Dendritic cell treated with granulocyte-macrophage colony-stimulating factor and Interleukin-4, amounts not matched to agents 40 ng/mL and 50 ng/mL, for 4 days (primary cell): ENCODE measurements around the gene CTNND1.

Experiments used
- H3K27ac Mint-ChIP-seq: one replicate; pipeline ENCODE4 v1.8.0; 2022; ENCODE audit warnings: mild to moderate bottlenecking, mixed read lengths
- H3K27me3 Mint-ChIP-seq: one replicate; pipeline ENCODE4 v1.8.0; 2022; ENCODE audit warnings: mild to moderate bottlenecking, mixed read lengths
- H3K36me3 Mint-ChIP-seq: one replicate; pipeline ENCODE4 v1.8.0; 2022; ENCODE audit warnings: low read depth, mixed read lengths
- H3K4me1 Mint-ChIP-seq: one replicate; pipeline ENCODE4 v1.8.0; 2022; ENCODE audit warnings: low read depth, mixed read lengths
- H3K4me3 Mint-ChIP-seq: one replicate; pipeline ENCODE4 v1.8.0; 2022; ENCODE audit warnings: mild to moderate bottlenecking, moderate library complexity, mixed read lengths
- H3K9me3 Mint-ChIP-seq: one replicate; pipeline ENCODE4 v1.8.0; 2022; ENCODE audit warnings: mixed read lengths
- intact Hi-C: fragments of 100-400 bp; cut with micrococcal nuclease; formaldehyde crosslinking; loops from one replicate; pipeline ENCODE4 v1.15.0; 2022

CTNND1 gene

DNA sequence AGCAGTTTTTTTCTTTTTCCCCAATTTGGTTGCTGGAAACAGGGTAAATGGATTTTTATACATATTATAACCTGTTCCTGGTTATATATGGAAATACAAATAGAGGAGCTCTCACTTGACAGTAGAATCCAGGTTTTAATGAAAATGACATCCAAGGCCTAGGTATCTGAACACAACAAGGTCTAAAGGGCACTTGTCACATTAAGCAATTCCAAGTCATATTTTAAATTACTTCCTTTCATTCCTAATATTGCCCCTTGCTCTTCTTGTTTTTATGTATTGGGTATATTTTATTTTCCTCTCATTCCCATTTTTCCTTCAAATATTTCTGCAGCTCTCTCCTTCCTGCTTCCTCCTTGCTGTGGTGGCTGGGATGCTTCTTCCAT, 27.1 kb downstream of the CTNND1 start:
- intact Hi-C loops = no loop called here
- H3K27me3 Mint-ChIP-seq = no peaks in the 10 kb centered on the region
- H3K36me3 Mint-ChIP-seq = peaks cover 34% of the 10 kb centered on the region
- H3K27ac Mint-ChIP-seq = peak overlapping the region; percentile 60
- no peaks in the 10 kb centered on the region for H3K9me3 Mint-ChIP-seq
- H3K4me1 Mint-ChIP-seq = peaks cover 82% of the 10 kb centered on the region
- H3K4me3 Mint-ChIP-seq = no peak overlapping the region

- peaks cover 44% of the 10 kb centered on the region for H3K36me3 Mint-ChIP-seq
- no peaks in the 10 kb centered on the region for H3K27me3 Mint-ChIP-seq
- H3K27ac Mint-ChIP-seq = peak overlapping the region; percentile 95
- peaks cover 79% of the 10 kb centered on the region for H3K4me1 Mint-ChIP-seq
- no peaks in the 10 kb centered on the region for H3K9me3 Mint-ChIP-seq
- intact Hi-C loops = loop anchor here (2.0 to 10.0 kb wide), 2 partner anchors 31 to 147 kb away; partner anchors contain the start of genes CTNND1 and YPEL4
- H3K4me3 Mint-ChIP-seq = peak overlapping the region; percentile 52
Observed at GRCh38 chr11:57791321-57792059, 29.9 kb downstream of the CTNND1 start.

DNA sequence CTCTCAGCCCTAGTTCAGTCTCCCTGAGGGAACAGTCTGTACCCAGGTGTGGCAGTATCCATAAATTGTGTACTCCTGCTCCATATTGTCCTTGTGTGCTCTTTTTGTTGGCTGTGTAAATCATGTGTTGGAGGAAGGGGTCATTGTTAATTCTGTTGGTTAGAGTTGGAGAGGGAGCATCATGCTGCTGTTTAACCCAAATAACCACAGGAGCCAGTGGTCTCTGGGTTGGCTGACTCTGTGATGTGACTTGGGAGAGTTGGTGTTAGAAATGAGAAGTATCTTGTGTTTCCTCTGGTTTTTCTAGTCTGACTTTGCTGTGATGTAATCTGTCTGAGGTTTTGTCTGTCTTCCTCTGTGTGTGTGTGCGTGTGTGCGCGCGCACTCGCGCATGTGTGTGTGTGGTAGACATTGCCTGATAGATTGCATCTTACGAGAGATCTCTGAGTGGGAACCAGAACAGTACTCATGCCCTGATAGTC, 30.5 kb downstream of the CTNND1 start:
- Mint-ChIP-seq H3K4me3 (peak overlapping the region; percentile 52), H3K27ac (peak overlapping the region; percentile 95), H3K36me3 (peaks cover 50% of the 10 kb centered on the region), H3K9me3 (no peaks in the 10 kb centered on the region), H3K27me3 (no peaks in the 10 kb centered on the region), H3K4me1 (peaks cover 79% of the 10 kb centered on the region)
- intact Hi-C loops = loop anchor here (2.0 to 10.0 kb wide), 2 partner anchors 31 to 147 kb away; partner anchors contain the start of genes CTNND1 and YPEL4

DNA sequence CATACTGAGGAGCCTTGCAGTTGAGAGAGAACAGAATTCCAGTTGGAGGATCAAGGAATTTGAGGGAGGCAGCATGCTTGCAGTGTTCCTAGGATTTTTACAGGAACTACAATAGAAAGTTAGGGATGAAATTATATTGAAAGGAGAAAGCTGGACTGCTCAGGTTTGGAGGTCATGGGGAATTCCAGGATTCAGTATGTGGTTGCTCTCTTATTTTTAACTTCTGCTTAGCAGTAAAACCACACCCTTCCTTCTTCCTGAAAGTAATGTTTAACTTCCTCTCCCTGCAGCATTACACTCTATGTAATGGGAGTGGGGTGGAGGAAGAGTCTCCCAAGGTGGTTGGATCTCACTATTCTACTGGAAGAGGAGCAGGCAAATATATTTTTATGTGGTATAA, 31.3 kb downstream of the CTNND1 start:
- H3K36me3 Mint-ChIP-seq = peaks cover 57% of the 10 kb centered on the region
- H3K27ac Mint-ChIP-seq = peak overlapping the region; percentile 95
- peaks cover 74% of the 10 kb centered on the region for H3K4me1 Mint-ChIP-seq
- peak overlapping the region; percentile 75 for H3K4me3 Mint-ChIP-seq
- no peaks in the 10 kb centered on the region for H3K9me3 Mint-ChIP-seq
- no peaks in the 10 kb centered on the region for H3K27me3 Mint-ChIP-seq
- intact Hi-C loops = loop anchor here (2.0 to 10.0 kb wide), 2 partner anchors 32 to 148 kb away; partner anchors contain the start of genes CTNND1 and YPEL4

- no peaks in the 10 kb centered on the region for H3K9me3 Mint-ChIP-seq
- H3K4me3 Mint-ChIP-seq = peak overlapping the region; percentile 75
- intact Hi-C loops = loop anchor here (2.0 to 10.0 kb wide), 2 partner anchors 33 to 149 kb away; partner anchors contain the start of genes CTNND1 and YPEL4
- peaks cover 74% of the 10 kb centered on the region for H3K4me1 Mint-ChIP-seq
- H3K27me3 Mint-ChIP-seq = no peaks in the 10 kb centered on the region
- peaks cover 64% of the 10 kb centered on the region for H3K36me3 Mint-ChIP-seq
- H3K27ac Mint-ChIP-seq = peak overlapping the region; percentile 95
Observed at GRCh38 chr11:57793351-57794115, 31.9 kb downstream of the CTNND1 start.

DNA sequence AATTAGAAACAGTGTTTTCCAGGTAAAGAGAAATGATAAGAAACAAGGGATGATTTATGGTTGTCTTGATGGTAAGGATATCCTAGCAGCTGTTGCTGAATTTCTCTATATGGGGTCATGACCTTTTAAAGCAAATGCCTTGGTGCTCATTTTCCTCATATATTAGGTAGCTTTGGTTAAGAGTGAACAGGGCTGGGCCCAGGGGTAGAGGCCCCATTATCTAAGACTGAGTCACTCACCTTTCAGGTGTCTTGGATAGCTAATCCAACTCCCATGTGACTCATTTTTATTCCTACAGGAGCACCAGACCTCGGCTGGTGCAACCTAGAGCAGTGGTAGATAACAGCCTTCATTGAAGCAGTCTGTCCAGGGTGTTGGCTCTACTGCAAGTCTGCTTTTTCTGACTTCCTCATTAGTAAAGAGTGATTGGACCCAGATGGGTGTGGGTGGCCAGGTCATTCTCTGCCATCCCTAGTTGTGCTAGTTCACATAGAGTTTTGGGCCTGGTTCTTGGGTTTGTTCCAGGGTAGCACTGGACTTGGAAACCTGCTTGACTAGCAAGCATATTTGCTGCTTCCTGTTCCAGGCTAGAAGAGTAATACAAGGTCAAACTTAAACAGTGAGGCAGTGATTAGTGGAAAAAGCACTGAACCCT, 37.4 kb downstream of the CTNND1 start:
- Mint-ChIP-seq H3K27ac (peak overlapping the region; percentile 84), H3K27me3 (no peaks in the 10 kb centered on the region), H3K4me3 (no peak overlapping the region), H3K4me1 (peaks cover 51% of the 10 kb centered on the region), H3K36me3 (peaks cover 71% of the 10 kb centered on the region), H3K9me3 (no peaks in the 10 kb centered on the region)
- intact Hi-C loops = loop anchor here (10.0 kb wide), 1 partner anchor 154 kb away; the partner anchor contains the start of gene YPEL4

DNA sequence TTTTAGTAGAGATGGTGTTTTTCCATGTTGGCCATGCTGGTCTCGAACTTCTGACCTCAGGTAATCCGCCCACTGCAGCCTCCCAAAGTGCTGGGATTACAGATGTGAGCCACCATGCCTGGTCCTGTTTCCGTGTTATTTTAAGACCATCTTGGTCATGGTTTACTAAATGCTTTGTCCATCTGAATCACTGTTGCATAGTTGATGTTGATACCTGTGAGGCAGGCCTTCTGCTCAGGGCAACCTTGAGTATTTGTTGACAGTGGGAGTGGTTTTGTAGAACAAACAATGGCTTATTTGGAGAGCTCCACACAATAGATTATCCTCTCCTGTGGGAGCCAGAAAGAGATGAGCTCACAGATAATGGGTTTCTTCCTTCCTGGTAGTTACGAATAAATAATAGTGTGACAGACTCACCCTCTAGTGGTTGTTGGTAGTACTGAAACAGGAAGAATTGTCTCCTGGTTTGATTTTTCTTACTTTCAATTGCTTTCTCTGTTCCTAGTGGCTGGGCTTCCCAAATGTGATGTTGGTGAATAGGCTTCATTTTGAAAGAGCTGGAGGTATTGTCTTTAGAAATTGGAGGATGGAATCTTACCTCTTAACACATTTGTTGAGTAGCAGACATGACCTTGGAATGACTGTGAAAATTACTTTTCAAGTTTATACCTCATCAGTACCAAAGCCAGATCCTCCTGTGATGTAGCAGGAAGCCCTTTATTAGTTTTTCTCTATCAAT, 39.0 kb downstream of the CTNND1 start:
- H3K27me3 Mint-ChIP-seq = no peaks in the 10 kb centered on the region
- H3K4me3 Mint-ChIP-seq = no peak overlapping the region

GRCh38 chr11:57801183-57801485, 39.5 kb downstream of the CTNND1 start:
- no peak overlapping the region for H3K4me3 Mint-ChIP-seq
- no peaks in the 10 kb centered on the region for H3K27me3 Mint-ChIP-seq
- no peaks in the 10 kb centered on the region for H3K9me3 Mint-ChIP-seq
- intact Hi-C loops = loop anchor here (2.0 kb wide), 1 partner anchor 88 kb away; the partner anchor contains the start of genes MED19 and TMX2
- peaks cover 75% of the 10 kb centered on the region for H3K36me3 Mint-ChIP-seq
- H3K4me1 Mint-ChIP-seq = peaks cover 37% of the 10 kb centered on the region
- peak overlapping the region; percentile 60 for H3K27ac Mint-ChIP-seq

More for the DNA sequence above, 39.0 kb downstream of the CTNND1 start:
- H3K4me1 Mint-ChIP-seq = peaks cover 41% of the 10 kb centered on the region
- H3K36me3 Mint-ChIP-seq = peaks cover 75% of the 10 kb centered on the region
- peak overlapping the region; percentile 60 for H3K27ac Mint-ChIP-seq
- intact Hi-C loops = loop anchor here (1.0 to 2.0 kb wide), 3 partner anchors 43 to 88 kb away; partner anchors contain the start of genes BTBD18, MED19 and TMX2
- no peaks in the 10 kb centered on the region for H3K9me3 Mint-ChIP-seq

GRCh38 chr11:57802411-57802810, 40.8 kb downstream of the CTNND1 start:
- Mint-ChIP-seq H3K27ac (no peak overlapping the region), H3K9me3 (no peaks in the 10 kb centered on the region), H3K4me1 (peaks cover 31% of the 10 kb centered on the region), H3K27me3 (no peaks in the 10 kb centered on the region), H3K4me3 (no peak overlapping the region), H3K36me3 (peaks cover 74% of the 10 kb centered on the region)
- intact Hi-C loops = no loop called here

DNA sequence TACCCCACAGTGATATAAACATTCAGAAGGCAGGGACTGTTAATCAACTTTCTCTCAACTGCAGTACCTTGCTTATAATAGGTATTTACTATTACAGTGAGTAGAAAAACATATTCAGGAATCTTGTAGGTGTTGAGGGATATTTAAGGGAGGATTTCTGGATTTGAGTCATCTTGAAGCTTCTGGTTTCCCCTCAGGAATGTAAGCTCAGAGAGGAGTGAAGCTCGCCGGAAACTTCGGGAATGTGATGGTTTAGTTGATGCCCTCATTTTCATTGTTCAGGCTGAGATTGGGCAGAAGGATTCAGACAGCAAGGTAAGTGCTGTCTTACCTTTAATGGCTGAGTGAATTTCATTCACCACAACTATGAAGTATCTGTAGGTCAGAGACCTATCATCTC, 42.9 kb downstream of the CTNND1 start:
- Mint-ChIP-seq H3K9me3 (no peaks in the 10 kb centered on the region), H3K4me3 (no peak overlapping the region), H3K27me3 (no peaks in the 10 kb centered on the region), H3K36me3 (peaks cover 78% of the 10 kb centered on the region), H3K4me1 (peaks cover 13% of the 10 kb centered on the region), H3K27ac (no peak overlapping the region)
- intact Hi-C loops = no loop called here

- H3K4me3 Mint-ChIP-seq = no peak overlapping the region
- peaks cover 91% of the 10 kb centered on the region for H3K36me3 Mint-ChIP-seq
- no peaks in the 10 kb centered on the region for H3K27me3 Mint-ChIP-seq
- H3K27ac Mint-ChIP-seq = no peak overlapping the region
- peaks cover 5% of the 10 kb centered on the region for H3K4me1 Mint-ChIP-seq
- H3K9me3 Mint-ChIP-seq = no peaks in the 10 kb centered on the region
- intact Hi-C loops = no loop called here
Observed at GRCh38 chr11:57805780-57806179, 44.2 kb downstream of the CTNND1 start.

DNA sequence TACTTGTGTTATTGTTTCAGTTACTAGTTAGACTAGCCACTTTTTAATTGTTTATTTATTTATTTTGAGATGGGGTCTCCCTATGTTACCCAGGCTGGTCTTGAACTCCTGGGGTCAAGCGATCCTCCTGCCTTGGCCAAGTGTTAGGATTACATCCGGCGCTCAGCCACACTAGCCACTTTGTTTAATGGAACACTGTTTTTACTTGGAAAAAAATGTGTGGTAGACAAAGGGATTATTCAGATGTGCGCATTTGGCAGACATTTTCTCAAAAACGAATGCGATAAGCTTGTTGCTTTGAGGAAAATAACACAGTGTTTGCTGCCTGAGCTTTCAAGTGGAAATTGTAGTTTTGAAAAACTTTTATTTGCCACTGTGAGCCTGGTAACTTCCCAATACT, 51.0 kb downstream of the CTNND1 start:
- no peaks in the 10 kb centered on the region for H3K4me1 Mint-ChIP-seq
- H3K27ac Mint-ChIP-seq = no peak overlapping the region
- no peaks in the 10 kb centered on the region for H3K9me3 Mint-ChIP-seq
- H3K4me3 Mint-ChIP-seq = no peak overlapping the region
- H3K27me3 Mint-ChIP-seq = no peaks in the 10 kb centered on the region
- peaks cover 85% of the 10 kb centered on the region for H3K36me3 Mint-ChIP-seq
- intact Hi-C loops = loop anchor here (10.0 kb wide), 1 partner anchor 802 kb away; no protein-coding TSS in a partner anchor

GRCh38 chr11:57815476-57815875, 53.9 kb downstream of the CTNND1 start:
- Mint-ChIP-seq H3K4me3 (no peak overlapping the region), H3K9me3 (no peaks in the 10 kb centered on the region), H3K27ac (no peak overlapping the region), H3K36me3 (peaks cover 70% of the 10 kb centered on the region), H3K4me1 (no peaks in the 10 kb centered on the region), H3K27me3 (no peaks in the 10 kb centered on the region)
- intact Hi-C loops = loop anchor here (5.0 to 10.0 kb wide), 2 partner anchors 697 to 799 kb away; no protein-coding TSS in a partner anchor
